Iris pigment epithelial cell (primary cell): Measurements from ENCODE around the gene COPS2.
"Not testable (repeated sequence)": the region's sequence is repeated elsewhere in the genome, so short reads cannot be mapped to it uniquely, and the experiment has no call there.

Experiments used
- DNase-seq: peaks from one replicate; pipeline ENCODE4 v3.0.0-alpha.2; 2011; ENCODE audit warnings: low read depth

COPS2 gene

DNA sequence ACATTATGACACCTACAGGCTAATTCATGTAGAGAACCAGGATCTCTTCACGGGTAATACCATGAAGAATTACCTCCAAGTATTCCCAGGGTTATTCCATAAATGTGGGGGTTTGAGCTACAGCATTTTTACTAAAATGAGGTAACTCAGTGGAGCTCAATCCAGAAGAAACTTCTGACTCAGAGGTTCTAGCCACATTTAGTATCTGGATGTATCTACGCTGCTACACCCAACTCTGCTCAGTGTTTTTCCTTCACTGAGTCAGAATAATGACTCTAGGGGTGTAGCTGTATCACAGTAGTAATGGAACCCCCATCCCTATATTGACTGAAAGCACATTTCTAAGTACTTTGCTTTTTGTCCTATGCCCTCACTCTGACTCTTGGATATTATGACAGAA is 52.4 kb downstream of the COPS2 start:
- peak; percentile 67 for DNase-seq

DNA sequence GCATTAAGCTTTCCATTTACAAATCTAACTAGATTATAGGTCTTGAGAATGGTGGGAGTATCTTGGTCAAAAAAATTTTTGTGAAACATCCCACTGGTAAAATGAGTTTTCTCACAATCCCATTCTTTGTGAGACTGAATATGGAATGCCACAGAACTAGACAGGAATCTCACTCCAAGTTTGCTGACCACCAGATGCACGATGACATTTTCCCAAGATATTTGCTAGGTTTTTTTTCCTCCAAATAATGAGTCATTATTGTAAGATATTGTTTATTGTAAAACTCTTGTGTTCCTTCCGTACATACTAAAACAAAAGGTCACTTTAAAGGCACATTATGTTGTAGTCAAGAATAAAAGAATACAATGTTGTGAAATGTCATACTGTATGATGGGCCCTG is 53.9 kb downstream of the COPS2 start:
- DNase-seq: peak; percentile 54

DNA sequence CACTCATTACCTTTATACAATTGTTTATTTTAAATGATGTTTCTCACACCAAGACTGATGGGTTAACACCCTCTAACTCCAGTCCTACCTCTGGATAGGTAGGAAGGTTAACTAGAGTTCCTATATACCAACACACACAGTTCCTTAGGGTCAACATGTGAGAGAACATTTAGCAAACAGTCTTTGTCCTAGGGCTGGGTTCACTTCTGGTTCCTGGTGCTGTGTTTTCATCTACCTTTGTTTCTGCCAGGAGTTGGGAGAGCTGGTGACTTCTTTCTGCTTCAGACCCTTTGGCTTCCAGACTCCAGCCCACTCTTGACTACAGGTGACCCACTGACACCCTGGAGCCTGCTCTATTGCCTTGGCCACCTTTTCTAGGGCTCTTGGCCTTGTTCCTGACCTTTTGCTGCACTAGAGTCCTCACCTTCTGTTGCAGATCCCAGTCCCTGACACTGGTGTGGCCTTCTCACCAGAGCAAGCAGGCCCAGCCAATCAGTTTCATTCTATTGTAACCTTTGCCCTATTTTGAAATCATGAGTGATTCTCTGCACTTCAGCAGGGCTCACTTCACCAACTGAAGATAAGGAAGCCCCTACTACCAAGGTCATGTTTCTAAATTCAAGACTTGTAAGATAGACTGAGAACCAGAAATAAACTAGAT is 59.2 kb downstream of the COPS2 start:
- no peak for DNase-seq

DNA sequence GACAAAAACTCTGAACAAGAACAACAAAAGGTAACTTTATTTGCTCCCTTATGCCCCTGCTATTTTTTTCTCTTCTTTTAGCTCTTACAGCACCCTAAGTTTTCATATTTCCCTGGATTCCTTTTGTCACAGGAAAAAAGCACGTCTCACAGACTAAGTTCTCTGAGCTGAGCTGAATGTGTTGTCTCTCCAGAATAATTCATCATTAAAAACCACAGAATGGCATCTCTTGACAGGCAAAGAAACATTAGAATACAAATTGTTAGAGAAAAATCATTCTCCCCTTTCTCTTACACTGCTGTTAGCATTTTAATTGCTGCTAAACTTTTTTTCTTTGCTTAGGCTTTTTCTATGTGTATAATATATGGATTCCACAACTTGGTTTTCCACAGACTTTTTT is 60.5 kb downstream of the COPS2 start:
- no peak for DNase-seq

DNA sequence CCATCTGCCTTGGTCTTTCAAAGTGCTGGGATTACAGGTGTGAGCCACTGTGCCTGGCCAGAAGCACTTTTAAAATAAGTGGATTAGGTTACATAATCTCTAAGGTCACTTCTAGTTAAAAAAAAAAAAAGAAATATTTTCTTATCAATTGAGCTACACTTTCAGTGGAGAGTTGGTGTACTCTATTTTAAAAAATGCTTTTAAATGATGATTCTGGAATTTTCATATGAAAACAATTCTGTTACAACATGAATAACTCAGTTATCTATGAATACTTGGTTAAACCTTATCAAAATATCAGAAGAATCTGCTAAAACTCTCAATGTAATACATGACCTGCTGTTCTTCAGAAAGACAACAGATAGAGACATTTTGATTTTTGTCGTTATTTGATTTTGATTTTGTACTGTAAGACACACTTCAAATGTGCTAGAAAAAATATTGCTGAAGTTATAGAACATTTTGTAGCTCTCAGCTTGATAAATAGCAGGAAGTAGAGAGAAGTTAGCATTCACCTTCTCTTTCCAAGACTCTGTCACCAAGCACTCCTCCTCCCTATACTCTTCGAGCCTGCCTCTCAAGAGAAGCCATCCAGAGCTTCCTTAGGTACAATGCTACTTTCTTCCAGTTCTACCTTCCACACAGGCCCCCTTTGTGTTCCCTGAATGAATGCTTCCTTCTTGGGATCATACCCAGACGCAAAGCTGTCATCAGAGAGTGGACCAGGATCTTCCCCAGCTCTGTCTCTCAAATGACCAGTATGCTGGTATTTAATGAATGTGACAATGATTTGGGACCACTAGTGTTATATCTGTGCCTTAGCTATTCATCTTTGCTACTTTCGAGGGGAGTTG is 61.9 kb downstream of the COPS2 start:
- no peak for DNase-seq

DNA sequence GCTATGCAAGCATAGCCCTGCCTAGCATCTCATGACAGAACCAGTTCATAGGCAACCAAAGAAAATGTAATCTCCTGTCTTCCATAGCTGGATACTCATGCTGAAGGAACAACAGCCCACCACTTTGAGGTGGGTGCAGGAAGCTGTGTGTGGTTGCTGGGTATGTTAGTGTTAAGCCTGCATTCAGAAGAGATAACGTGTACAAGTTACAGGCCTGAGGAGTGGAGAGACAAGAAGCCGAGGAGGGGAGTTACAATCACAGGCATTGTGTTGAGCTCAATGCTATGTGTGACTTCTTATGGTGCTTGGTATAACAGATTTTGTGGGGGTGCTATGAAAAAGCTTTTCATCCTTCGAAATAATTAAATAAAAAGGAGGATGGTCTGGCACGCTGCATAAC is 66.4 kb downstream of the COPS2 start:
- DNase-seq: no peak

DNA sequence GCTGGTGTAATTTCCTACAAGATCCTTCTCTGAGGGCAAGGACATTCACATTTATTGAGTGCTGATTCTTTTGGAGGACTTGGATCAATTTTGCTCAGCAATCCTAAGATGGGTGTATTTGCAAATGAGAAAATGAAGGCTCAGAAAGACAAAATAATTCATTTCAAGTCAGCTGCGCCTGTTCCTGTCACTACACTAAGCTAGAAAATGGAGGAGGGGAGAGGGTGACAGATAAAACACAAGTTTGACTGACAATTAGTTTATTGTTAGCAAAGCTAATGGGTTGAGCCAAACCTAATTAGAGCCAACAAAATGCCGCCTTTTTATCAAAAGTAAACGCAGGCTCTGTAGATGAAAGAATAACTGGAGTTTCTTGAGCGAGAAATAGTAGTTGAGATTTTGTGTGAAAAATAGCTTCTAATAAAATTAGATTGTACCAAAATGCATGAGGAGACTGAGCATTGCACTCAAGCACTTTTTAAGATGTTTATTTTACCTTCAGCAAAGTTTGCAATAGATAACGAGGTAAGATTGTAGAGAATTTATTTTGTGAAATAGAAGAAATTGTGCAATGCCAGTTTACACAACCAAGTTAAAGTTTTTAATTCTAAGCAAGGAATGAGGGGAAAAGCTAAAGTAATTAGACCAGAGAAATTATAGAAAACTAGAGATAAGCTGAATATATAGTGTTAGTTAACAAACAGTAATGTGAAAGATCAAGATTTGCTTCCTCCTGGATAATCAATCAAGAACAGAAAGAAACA is 69.5 kb downstream of the COPS2 start:
- DNase-seq: no peak

DNA sequence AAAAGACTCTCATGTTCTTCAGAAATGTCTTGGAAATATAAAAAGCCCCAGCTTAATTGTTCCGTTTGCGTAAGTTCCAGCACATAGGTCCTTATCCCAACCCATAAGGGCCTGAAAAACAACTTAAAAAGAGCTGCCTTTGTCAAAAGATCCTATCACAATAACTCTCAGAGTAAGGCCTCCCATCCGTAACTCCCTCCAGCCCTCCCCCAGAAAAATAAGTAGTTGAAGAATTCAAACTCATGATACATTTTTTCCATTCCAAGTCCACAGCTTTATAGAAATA is 71.2 kb downstream of the COPS2 start:
- DNase-seq: no peak

DNA sequence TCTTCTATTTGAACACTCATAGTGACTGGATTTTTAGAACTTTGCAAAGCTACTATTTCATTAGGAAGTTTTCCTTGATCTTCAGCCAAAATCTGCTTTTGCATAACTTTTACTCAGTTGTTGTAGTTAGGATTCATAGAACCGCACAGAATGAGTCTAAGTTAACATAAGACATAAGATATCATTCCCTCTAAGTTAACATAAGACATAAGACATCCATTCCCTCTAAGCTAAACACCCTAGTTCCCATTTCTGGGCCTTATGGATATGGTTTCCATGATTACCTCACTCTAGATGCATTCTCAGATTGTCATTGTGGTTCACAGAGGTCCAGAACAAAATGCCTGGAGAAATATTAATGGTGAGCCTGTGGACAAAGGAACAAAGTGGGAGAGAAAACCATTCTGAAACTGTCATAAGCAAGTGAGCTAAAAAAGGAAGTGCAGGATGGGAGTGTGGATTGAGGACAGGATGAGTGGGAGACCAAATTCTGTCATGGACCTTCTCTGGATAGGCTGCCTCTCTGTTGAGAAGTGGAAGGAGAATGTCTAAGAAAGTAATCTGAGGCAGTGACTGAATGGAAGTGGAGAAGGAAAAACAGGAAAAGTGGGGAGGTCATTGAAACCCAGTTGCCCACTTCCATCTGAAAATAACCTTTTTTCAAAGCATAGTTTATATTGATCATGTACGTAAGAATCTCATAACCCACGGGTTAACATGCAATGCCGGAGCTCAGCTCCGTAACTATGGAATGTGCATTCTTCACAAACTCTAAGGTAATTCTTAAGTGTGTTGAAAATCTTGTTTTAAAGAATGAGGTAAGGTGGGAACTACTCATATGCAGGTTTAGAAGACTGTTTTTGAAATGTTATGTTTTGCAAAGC is 71.8 kb downstream of the COPS2 start:
- DNase-seq: peak; percentile 49

DNA sequence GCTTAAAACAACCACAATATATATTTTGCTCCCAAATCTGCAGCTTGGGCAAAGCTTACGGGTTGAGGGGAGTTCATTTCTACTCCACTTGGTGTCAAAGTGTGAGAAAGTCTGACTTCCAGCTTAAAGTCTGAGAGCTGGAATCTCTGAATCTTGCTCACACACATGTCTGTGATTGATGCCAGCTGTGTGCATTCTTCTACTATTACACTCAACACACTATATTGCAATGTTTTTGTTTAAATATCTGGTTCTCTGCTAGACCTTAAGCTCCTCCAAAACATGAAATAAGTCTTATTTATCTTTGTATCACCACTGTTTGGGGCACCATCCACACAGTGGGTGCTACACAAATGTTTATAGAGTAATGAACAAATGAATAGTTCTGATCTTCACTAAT is 72.4 kb downstream of the COPS2 start:
- peak; percentile 80 for DNase-seq

DNA sequence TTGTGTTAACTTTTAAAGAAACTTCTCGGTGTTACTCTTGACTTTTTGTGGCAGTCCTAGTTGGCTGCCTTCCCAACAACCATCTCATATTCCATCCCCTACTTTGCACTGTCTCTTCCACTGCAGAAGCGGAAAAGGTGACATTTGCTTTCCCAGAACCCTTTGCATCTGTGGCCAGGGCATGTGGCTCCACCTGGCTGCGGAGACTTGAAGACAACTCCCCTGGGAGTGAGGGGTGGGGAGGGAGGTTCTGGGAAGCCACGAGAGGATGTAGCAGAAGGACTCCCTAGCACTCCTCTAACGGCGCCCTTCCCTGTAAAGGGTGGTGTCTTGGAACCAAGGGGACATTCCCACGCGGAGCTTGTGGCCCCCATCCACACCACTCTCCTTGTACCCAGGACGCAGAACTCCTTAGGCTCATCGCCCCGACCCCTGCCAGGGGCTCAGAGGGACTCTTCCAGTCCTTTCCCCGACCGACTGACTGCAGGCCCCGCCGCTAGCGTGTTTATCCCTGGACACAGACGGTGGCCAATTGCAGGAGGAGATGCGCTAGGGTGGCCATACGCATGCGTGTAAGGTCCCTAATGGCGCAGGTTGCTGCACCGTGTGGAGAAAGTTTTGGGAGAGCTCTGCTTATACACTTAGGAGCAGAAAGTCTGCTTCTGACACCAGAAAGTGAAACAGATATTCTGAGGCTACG is 75.9 kb downstream of the COPS2 start:
- no peak for DNase-seq

DNA sequence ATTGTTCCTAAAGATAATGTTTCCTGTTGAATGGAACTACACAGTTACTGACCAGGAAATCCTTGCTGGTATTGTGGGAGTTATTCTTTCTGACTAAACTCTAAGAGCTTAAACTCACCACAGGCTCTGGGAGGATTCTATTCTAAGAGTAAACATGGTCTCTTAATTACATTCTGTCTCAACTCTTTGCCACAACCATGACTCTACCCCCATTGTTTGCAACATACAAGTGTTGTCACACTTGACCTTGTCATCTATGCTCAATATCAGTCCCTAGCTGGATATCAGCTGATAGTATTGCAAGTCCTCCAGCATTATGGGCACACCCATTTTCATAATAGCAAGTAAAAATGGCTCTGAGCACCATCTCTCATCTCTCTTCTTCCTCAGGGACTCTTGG is 79.5 kb downstream of the COPS2 start:
- no peak for DNase-seq

DNA sequence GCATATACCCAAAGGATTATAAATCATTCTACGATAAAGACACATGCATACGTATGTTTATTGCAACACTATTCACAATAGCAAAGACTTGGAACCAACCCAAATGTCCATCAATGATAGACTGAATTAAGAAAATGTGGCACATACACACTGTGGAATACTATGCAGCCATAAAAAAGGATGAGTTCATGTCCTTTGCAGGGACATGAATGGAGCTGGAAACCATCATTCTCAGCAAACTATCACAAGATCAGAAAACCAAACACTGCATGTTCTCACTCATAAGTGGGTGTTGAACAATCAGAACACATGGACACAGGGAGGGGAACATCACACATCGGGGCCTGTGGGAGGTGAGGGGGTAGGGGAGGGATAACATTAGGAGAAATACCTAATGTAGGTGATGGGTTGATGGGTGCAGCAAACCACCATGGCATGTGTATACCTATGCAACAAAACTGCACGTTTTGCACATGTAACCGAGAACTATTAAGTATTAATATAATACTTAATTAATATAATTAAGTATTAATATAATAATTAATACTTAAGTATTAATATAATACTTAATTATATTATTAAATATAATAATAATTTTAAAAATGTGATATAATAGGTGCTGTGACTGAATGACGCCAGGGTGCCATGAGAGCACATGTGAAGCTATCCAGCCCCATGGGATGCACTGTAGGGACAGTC is 80.7 kb downstream of the COPS2 start:
- not testable (repeated sequence) for DNase-seq
